HG02840 (cell line): ENCODE results near the gene SPHKAP.
"Not testable (repeated sequence)": the region's sequence is repeated elsewhere in the genome, so short reads cannot be mapped to it uniquely, and the experiment has no call there.

Source experiments
- ATAC-seq: cut with Tn5 transposase; IDR thresholded peaks from one replicate; pipeline ENCODE4 v1.9.1; 2021; ENCODE audit warnings: mild to moderate bottlenecking, moderate library complexity, moderate number of reproducible peaks; ENCODE audit not compliant: unreplicated experiment, low FRiP score

Gene SPHKAP

GRCh38 chr2:228104215-228104614 lies 77.3 kb downstream of the SPHKAP start:
- no peak for ATAC-seq

DNA sequence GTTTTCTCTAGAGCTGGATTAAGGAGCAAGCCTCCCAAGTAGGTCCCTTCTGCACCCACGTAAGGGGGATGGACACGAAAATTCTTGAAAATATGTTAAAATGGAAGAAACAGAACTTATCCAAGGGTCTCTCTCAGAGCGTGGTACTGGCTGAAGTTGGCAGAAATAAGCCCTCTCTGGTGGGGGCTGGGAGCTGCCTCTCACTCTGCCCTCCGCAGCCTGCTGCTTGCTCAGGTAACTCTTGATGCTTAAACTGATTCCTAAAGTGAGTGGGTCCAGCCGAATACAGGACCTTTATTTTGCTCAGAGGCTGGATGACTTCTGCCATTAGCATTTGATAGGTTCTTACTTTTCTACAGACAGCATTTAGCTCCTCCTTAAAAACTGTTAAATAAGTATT lies 78.1 kb downstream of the SPHKAP start:
- ATAC-seq = no peak

DNA sequence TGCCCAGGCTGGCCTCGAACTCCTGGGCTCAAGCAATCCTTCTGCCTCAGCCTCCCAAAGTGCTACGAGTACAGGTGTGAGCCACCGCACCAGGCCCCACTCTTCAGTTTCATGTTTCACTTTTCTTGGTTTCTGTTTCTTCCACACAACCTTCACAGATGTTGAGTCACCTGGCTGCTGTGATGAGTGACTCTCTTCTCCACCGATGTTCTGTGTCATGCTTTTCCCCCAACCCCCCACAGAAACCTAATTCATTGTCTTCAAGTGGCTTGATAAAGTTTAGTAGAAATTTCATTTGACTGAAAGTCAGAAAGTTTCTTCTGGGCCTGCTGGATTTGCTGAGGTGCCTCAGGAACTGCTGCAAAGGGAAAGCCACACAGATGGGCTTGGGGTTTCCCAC lies 78.5 kb downstream of the SPHKAP start:
- no peak for ATAC-seq

DNA sequence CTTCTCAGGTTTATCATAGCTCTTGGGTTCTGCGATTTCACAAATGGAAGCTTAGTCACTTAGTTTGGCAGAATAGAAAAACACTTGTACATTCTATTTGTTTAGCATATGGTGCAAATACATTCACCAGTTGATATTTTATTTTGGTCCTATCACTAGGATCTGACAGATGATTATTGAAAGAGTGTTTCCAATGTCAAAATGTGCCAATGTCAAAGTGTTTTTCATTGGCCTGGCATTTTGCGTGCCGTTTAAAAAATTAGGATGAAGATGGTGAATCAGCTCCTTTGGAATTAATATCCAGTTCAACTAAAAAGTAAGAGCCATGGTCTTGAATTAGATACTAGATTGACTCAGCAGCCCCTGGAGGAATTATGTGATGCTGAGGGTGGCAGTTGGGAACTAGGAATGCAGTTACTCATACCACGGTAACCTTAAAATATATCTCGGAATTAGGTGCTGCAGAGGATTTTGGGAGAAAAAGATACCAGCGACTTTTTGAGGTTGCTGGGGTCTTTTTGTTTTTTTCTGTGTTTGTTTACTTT lies 87.0 kb downstream of the SPHKAP start:
- ATAC-seq = no peak

DNA sequence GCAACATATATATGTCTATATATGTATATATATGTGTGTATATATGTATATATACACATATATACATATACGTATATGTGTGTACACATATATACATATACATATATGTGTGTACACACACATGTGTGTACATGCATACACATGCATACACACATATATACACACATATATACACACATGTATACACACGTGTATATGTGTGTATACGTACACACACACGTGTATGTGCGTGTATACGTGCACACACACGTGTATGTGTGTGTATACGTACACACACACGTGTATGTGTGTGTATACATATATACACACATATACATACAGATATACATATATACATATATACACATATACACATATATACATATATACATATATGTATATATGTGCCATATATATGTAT lies 89.4 kb downstream of the SPHKAP start:
- no peak for ATAC-seq

GRCh38 chr2:228086561-228086960 lies 94.9 kb downstream of the SPHKAP start:
- ATAC-seq = no peak

DNA sequence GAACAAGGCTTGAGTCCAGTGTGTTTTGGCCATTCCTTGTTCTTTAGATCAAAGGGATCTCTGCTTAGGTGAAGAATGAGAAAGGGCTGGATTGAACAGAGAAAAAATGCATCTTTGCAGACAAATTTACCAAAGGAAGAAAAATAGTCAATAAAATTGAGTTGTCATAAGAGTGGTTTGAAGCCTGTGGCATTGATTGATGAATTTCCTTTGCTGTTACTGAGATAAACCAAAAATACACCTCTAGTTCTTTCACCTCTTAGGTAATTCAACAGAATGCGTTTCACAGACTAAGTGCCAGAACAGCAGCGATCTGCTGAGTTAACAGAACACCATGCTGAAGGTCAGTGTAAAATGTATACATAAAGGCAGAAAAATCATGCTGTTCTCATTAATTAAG lies 96.8 kb downstream of the SPHKAP start:
- ATAC-seq = no peak

GRCh38 chr2:228083131-228083530 lies 98.4 kb downstream of the SPHKAP start:
- ATAC-seq = no peak

GRCh38 chr2:228082571-228082970 lies 98.9 kb downstream of the SPHKAP start:
- no peak for ATAC-seq

- ATAC-seq = no peak
These were observed 102.3 kb downstream of the SPHKAP start for GRCh38 chr2:228079194-228079593.

DNA sequence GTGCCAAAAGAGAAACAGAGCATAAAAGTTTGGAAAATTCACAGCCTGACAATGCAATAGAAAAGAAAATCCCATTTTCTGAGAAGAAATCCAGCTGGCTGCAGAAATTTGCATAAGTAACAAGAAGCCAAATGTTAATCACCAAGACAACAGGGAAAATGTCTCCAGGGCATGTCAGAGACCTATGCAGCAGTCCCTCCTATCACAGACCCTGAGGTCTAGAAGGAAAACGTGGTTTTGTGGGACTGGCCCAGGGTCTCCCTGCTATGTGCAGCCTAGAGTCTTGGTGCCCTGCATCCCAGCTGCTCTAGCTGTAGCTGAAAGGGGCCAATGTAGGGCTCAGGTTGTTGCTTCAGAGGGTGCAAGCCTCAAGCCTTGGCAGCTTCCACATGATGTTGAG lies 104.8 kb downstream of the SPHKAP start:
- ATAC-seq = not testable (repeated sequence)

GRCh38 chr2:228072669-228073068 lies 108.8 kb downstream of the SPHKAP start:
- ATAC-seq = no peak

GRCh38 chr2:228067309-228067708 lies 114.2 kb downstream of the SPHKAP start:
- ATAC-seq = no peak

DNA sequence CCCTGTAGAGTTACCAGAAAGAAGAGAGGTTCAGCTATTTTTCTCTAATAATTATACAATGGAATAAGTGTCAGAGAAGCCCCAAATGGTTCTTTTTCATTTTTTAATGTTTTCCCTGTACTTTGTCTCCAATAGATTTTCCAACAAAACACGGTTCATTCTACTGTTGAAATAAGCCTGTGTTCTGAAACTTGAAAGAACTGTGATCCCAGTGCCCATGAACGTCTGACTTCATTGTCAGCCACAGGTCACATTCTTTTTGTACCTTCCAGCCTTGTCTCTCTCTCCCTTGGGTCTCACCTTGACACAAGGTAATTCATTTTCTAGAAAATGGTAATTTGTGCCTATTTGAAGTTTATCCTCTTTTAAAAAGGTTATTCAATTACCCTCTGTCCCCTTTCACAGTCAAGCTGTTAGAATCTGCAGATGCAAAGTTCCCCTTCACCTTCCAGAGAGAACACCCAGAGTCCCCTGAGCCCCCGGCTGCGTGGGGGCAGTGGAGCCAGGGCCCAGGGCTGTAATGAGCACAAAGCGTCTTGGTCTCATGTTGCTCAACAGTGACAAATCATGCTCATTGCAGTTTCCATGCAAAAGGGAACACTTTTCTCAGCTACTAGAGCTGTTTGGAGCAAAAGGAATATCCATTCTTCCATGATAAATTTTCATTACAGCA lies 115.2 kb downstream of the SPHKAP start:
- ATAC-seq = no peak

- ATAC-seq = no peak
These were observed 115.8 kb downstream of the SPHKAP start for GRCh38 chr2:228065686-228066085.

DNA sequence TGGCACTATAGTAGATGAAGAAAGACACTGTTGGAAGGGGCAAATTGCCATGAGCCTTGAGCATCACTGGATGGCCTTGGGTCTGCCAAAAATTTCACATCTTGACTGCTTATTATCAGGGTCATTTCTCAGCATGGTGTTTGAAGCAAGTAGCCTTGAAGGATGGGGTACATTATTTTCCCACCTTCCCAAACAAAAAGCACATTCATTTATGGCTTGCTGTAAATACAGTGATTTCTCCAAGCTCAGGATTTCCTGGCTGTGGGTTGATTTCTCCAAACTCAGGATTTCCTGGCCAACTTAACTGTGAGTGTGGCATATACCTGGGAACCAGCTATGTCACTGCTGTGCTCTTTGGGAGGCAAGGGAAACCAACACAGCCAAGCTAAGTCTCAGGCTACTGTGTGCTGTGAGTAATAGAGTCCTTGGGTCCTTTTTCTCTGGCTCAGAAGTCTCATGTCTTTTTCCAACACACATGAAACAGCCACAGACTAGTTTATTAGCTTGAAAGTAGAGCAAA lies 116.6 kb downstream of the SPHKAP start:
- ATAC-seq = no peak

DNA sequence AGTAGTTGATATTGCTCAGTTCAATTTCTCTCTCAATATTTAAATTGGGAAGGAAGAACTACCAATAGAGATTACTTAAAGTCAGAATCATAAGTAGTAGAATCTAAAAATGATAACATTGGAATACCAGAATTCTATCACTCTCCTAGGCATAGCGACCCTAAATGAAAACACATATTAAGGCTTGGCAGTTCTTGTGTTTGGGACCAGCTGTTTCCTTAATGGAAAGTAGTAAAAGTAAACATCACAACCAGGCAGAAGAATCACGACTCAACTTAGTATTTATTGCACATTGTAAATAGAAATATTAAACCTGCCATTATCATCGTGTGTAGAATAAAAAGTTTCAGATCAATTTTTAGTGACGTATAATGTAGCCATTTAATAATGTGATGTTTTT lies 117.5 kb downstream of the SPHKAP start:
- ATAC-seq = no peak

GRCh38 chr2:228063558-228063957 lies 117.9 kb downstream of the SPHKAP start:
- ATAC-seq = no peak

GRCh38 chr2:228059735-228060134 lies 121.8 kb downstream of the SPHKAP start:
- ATAC-seq = no peak

GRCh38 chr2:228056293-228057097 lies 125.0 kb downstream of the SPHKAP start:
- no peak for ATAC-seq

- ATAC-seq = no peak
These were observed 132.5 kb downstream of the SPHKAP start for GRCh38 chr2:228048838-228049490.
